Ramos (cell line): Measurements from ENCODE around the gene GPR15.

Experiments
- in situ Hi-C: fragments of 300-500 bp; cut with MboI; formaldehyde crosslinking; loops from one replicate; pipeline ENCODE4 v1.14.3; 2022; ENCODE audit warnings: low sequenced_read_pairs; ENCODE audit not compliant: unreplicated experiment

Gene GPR15

DNA sequence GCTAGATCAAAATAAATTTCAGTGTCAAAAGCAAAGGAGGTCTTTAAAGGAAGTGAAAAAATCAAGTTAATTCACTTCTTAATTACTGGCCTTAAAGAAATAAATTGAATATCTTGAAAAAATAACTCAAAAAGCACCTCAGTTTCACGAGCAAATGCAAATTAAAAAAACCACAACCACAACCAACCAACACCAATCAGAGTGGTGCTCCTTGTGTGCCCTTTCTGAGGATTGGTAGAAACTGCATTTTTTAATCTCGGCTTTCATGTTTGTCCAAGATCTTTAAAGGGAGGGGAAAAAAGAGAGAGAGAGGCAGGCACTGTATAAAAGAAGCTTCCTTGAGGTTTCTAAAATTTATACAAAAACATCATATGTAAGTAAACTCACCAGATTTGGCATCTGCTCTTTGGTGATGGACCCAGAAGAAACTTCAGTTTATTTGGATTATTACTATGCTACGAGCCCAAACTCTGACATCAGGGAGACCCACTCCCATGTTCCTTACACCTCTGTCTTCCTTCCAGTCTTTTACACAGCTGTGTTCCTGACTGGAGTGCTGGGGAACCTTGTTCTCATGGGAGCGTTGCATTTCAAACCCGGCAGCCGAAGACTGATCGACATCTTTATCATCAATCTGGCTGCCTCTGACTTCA lies at the start of gene GPR15:
Gene GPR15, plus strand, starts transcription at position 357 of the 653 bp plus-strand sequence. Its CDS starts 56 bp downstream, at position 413.
- in situ Hi-C loops = no loop called here

- in situ Hi-C loops = no loop called here
Observed at GRCh38 chr3:98482717-98483482, 48.9 kb upstream of the GPR15 start.

- in situ Hi-C loops = no loop called here
Observed at GRCh38 chr3:98483626-98484025, 48.2 kb upstream of the GPR15 start.

- in situ Hi-C loops = no loop called here
Observed at GRCh38 chr3:98497381-98497780, 34.4 kb upstream of the GPR15 start, which contains the start of gene OR5K2. Gene OR5K2 (plus strand): TSS chr3:98497681. CDS start chr3:98497681, 0 bp downstream.

DNA sequence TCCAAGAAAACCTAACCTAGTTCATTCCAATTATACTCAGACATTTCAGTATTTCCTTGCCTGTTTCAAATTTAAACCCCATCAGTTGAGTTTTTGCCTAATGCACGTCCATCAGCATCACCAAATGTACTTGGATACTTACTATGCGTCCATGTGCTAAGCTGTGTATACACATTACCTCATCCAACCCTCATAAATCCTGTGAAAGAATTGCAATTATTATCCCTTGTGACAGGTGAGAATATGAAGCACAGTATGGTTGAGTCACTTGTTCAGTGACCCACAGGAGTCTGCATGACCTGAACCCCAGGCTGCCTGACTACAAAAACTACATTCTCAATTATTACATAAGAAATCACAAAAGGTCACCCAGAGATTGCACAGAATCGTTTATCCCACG lies 31.8 kb upstream of the GPR15 start:
- in situ Hi-C loops = no loop called here

DNA sequence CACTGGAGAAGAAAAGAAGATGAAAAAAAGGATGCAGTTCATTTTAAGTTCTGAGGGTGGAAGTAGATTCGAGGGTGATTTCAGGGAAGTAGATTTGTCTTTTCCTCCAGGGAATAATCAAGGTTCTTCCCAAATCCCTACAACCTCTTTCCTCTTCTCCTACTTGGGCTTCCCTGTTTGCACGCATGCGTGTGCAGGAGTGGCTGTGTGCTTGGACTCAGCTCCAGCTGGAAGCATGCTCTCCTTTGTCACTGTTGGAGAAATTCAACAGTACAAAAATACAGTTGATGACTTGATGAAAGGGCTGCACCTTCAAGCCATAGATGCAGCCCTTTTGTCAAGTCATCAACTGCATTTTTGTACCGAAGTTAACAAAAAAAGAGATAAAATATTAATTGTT lies 30.5 kb upstream of the GPR15 start:
- in situ Hi-C loops = no loop called here

DNA sequence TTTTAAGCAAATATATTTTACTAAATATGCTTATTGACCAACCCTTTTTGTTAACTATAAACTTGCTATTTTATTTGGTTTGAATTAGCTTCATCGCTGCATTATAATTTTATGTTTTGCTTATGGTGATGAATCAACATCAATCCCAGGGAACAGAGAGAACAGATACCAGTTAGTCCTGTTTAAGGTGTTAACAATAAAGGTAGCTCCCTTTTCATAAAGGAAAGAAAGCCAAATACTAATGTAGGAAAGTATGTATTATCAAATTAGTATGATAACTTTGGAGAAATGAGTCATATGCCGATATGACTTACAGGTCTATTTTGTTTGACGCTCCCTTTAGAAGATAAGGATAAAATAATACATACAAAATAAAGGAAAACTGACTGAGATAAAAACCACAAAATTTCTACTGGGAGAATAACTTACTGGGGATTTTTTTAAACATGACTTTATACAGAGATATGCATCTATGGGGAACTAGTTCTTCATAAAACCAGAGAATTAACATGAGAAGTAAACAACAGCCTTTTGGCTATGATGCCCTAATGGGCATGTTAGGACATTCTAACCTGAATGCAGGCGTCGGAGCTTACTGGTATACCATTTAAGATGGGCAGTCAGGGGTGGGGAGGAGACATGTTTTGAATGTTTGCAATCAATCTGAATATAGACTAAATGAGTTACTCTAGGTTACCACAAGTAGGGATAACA lies 29.8 kb upstream of the GPR15 start:
- in situ Hi-C loops = no loop called here

DNA sequence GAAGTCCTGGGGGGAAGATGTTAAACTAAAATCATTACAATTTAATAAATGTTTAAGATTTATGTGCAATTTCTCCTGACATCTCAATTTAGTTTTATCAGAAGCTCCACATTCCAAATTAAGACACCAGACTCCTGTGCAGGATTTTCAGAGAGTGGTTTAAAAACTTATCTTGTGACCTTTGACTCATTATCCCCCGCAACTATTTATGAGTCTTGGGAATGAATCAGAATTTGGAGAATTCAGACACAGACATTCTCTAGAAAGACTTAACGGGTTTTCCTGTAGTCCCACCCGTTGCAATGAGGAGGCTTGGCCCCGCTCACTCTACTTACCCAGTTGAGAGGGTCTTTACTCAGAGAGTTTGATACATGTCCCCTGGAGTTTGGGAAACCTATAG lies 27.2 kb upstream of the GPR15 start:
- in situ Hi-C loops = no loop called here

DNA sequence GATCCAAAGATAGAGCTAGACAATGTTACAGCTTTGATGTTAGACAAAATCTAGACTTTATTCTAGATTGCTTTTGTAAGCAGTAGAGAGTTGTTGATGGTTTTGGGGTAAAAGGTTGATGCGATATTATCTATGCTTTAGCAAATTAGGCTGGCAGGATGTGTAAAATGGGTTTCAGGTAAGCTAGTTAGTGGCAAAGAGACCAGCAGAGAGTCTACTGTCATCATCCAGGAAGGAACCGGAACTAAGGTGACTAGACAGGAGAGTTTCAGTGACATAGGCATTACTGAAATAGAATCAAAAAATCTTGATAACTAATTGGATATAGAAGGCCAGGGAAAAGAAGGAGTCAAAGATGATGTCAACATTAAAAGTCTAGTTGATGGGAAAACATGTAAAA lies 23.2 kb upstream of the GPR15 start:
- in situ Hi-C loops = no loop called here

DNA sequence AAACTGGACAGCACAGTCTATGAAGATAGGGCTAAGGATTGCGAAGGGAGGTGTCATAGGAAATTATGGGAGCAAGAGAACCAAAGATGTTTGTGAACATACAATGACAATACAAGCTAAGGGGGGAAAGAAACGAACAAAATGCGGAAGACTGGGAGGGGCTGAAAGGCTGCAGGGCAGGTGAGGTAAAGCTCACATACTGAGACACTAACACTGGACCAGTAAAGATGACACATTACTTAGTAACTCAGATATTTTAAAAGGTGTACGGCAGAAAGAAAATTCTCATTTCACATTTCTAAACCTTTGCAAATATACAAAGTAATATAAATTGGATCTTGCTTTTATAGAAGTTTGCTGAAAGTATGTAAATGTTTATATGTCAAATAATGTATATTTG lies 19.2 kb upstream of the GPR15 start:
- in situ Hi-C loops = no loop called here

GRCh38 chr3:98513091-98513511 lies 18.7 kb upstream of the GPR15 start:
- in situ Hi-C loops = no loop called here

DNA sequence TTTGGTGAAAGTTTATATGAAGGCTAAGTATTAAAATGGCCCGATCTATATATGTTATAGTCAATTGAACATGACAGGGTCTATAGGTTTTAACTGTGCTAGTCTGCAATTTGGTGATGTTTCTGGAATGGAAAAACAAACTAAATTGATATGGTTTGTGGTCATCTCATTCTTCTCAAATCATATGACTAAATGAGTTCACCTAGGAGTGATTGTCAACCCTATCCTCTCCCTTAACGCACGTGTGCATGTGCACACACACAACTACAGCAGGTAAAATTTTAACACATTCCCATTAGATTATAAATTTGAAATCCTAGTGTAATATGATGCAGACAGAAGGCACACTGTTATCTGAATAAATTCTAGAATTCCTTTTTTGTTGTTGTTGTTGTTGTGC lies 18.0 kb upstream of the GPR15 start:
- in situ Hi-C loops = no loop called here

GRCh38 chr3:98514948-98515347 lies 16.8 kb upstream of the GPR15 start:
- in situ Hi-C loops = no loop called here

GRCh38 chr3:98518816-98519215 lies 13.0 kb upstream of the GPR15 start:
- in situ Hi-C loops = no loop called here

DNA sequence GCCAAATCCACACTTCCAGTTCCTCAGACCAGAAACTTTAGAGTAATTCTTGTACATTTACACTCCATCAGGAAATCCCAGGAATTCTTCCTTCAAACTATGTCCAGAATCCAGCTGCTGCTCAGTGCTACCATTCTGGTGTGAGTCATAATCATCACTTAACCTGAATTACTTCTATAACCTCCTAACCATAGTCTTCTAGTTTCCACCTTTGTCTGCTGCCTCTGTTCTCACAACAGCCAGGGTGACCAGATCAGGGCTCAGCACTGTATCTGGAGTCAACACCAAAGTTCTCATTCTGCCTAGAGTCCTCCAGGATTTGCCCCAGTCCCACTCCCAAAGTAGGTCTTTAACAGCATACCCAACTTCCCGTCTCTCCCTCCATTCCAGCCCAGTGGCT lies 12.4 kb upstream of the GPR15 start:
- in situ Hi-C loops = no loop called here

- in situ Hi-C loops = no loop called here
Observed at GRCh38 chr3:98521897-98522543, 9.8 kb upstream of the GPR15 start.

GRCh38 chr3:98522544-98523281 lies 9.1 kb upstream of the GPR15 start, which contains the start of gene CLDND1:
Gene CLDND1 (minus strand): TSS chr3:98522902. CDS start chr3:98521424, 1,478 bp downstream.
- in situ Hi-C loops = no loop called here

GRCh38 chr3:98525494-98525893 lies 6.3 kb upstream of the GPR15 start:
- in situ Hi-C loops = no loop called here

- in situ Hi-C loops = no loop called here
Observed at GRCh38 chr3:98528474-98529346, 3.1 kb upstream of the GPR15 start.
